Naive B cell (primary cell): ENCODE measurements around the gene DLX2. TPM values are rescaled to one million over a fixed set of nuclear protein-coding genes. Genes with fewer than 3 reads are reported as not detected.
"Not testable (repeated sequence)": the region's sequence is repeated elsewhere in the genome, so short reads cannot be mapped to it uniquely, and the experiment has no call there.

Experiments
- ATAC-seq, 2 donors: fragments of 150-1000 bp; cut with Tn5 transposase; 2 replicates each; pipeline ENCODE4 v1.10.0; 2021; ENCODE audit warnings: low read depth in 2 of 2, mild to moderate bottlenecking in 2 of 2, moderate library complexity in 2 of 2
- DNase-seq: peaks from one replicate; pipeline ENCODE4 v3.0.0; 2022
- H3K27ac Mint-ChIP-seq, 6 donors: one replicate each; pipeline ENCODE4 v1.8.0; 2020 to 2022; ENCODE audit warnings: mild to moderate bottlenecking in 6 of 6, mixed read lengths in 6 of 6, moderate library complexity in 5 of 6, inconsistent platforms in 2 of 6
- H3K27me3 Mint-ChIP-seq, 3 donors: one replicate each; pipeline ENCODE4 v1.8.0; 2021 to 2022; ENCODE audit warnings: mixed read lengths in 3 of 3, mild to moderate bottlenecking in 1 of 3
- H3K36me3 Mint-ChIP-seq, 2 donors: one replicate each; pipeline ENCODE4 v1.8.0; 2020 to 2022; ENCODE audit warnings: mixed read lengths in 2 of 2, inconsistent platforms in 1 of 2, mild to moderate bottlenecking in 1 of 2
- H3K4me1 Mint-ChIP-seq, 3 donors: one replicate each; pipeline ENCODE4 v1.8.0; 2020 to 2022; ENCODE audit warnings: mixed read lengths in 3 of 3, inconsistent platforms in 1 of 3, mild to moderate bottlenecking in 1 of 3, moderate library complexity in 1 of 3
- H3K4me3 Mint-ChIP-seq, 8 donors: one replicate each; pipeline ENCODE4 v1.8.0; 2020 to 2022; ENCODE audit warnings: mild to moderate bottlenecking in 8 of 8, mixed read lengths in 8 of 8, moderate library complexity in 8 of 8, inconsistent platforms in 2 of 8
- H3K9me3 Mint-ChIP-seq, 7 donors: one replicate each; pipeline ENCODE4 v1.8.0; 2020 to 2022; ENCODE audit warnings: mixed read lengths in 7 of 7, mild to moderate bottlenecking in 5 of 7, inconsistent platforms in 2 of 7, moderate library complexity in 1 of 7
- polyA plus RNA-seq, 6 donors: library from polyadenylated mRNA; unstranded; fragments of 300-500 nt; fragmentation: Illumina TruSeq; gene quantifications; one replicate each; pipeline ENCODE4 v1.2.3, GENCODE V29; 2021; ENCODE audit warnings: low read depth in 6 of 6

Gene DLX2
- polyA plus RNA-seq, 6 donors from 2014 or later: not detected

DNA sequence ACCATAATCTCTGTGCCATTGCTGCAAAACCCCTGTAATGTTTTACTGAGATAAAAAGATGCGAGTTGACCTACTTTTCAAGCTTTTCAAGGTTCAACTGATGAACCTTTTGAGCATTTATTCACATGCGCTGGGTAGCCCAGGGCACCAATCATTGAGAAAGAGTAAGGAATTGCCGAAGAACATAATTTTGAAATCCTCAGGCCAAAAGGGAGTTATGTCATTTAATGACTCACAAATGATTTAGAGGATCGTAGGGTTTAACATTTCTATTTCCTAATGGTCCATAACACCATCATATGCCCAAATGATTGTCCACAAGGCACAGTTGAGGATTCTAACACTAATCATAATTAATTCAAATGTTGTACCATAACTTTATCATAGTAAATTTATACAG lies 37.6 kb downstream of the DLX2 start:
- no peak for DNase-seq
- Mint-ChIP-seq H3K4me1 (no peaks in the 10 kb centered on the region), H3K9me3 (no peaks in the 10 kb centered on the region), H3K27me3 (no peaks in the 10 kb centered on the region), H3K4me3 (no peak overlapping the region), H3K36me3 (peaks cover 24% of the 10 kb centered on the region in 2 donors), H3K27ac (no peak overlapping the region)
- no peak for ATAC-seq

DNA sequence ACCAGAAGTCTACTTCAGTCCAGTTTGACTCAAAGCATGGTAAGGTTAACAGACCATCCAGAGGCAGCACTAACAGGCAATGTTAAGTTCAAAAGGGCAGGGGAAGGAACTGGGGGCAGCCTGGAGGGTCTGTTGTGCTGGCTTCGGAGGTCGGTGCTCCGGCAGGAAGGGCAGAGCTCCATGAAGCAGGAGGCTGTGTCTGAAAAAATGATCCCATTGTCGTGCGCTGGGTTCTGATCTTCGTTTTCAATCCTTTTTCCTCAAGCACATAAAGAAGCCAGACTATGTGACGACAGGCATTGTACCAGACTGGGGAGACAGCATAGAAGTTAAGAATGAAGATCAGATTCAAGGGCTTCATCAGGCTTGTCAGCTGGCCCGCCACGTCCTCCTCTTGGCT lies 39.3 kb downstream of the DLX2 start:
- Mint-ChIP-seq H3K9me3 (no peaks in the 10 kb centered on the region), H3K27me3 (no peaks in the 10 kb centered on the region), H3K4me1 (no peaks in the 10 kb centered on the region), H3K4me3 (no peak overlapping the region), H3K27ac (peak overlapping the region in 1 of 6 donors; percentile 38), H3K36me3 (peaks cover 18 to 24% of the 10 kb centered on the region in 2 donors)
- DNase-seq (no peak), ATAC-seq (no peak)

DNA sequence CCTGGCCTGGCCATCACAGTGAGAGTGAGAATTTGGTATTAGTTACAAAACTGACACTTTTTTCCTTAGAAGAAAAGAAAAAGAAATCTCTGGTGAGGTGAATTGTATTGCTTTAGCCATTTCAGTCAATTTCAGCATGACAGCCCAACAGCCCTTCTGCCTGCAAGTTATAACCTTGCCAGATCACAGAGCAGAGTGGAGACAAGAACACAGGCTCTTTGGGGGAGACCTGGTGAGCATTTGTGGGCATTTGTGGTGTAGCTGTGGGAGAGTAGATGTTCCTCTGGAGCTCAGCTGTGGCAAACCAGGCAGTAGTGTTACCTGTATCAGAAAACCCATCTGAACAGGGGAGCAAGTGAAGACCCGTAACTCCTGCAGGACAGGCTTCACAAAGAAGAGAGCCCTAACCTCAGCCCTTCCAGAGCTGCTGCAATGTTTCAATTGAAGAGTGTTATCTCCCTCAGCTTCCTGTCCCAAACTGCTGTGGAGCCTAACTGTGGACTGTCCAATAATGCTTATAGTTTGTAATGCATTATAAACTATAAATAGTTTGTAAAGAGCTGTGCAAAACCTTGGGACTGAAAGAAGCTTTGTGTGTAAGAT lies 40.2 kb downstream of the DLX2 start:
- Mint-ChIP-seq H3K9me3 (no peaks in the 10 kb centered on the region), H3K27me3 (no peaks in the 10 kb centered on the region), H3K4me3 (no peak overlapping the region), H3K4me1 (no peaks in the 10 kb centered on the region), H3K27ac (no peak overlapping the region), H3K36me3 (peaks cover 17 to 24% of the 10 kb centered on the region in 2 donors)
- no peak for DNase-seq
- ATAC-seq: no peak

DNA sequence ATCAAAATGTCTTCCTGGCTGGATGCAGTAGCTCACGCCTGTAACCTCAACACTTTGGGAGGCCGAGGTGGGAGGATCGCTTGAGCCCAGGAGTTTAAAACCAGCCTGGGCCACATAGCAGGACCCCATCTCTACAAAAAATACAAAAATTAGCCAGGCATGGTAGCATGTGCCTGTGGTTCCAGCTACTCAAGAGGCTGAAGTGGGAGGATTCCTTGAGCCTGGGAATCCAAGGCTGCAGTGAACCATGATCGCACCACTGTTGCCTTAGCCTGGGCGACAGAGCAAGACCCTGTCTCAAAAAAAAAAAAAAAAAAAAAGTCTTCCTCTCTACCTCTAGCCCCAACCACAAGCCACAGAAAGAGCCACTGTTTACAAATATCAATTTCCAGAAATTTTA lies 42.6 kb downstream of the DLX2 start:
- peaks cover 17% of the 10 kb centered on the region in 2 donors for H3K36me3 Mint-ChIP-seq
- ATAC-seq, H3K4me1 Mint-ChIP-seq, H3K4me3 Mint-ChIP-seq, H3K9me3 Mint-ChIP-seq, H3K27ac Mint-ChIP-seq, DNase-seq, H3K27me3 Mint-ChIP-seq: not testable (repeated sequence)

DNA sequence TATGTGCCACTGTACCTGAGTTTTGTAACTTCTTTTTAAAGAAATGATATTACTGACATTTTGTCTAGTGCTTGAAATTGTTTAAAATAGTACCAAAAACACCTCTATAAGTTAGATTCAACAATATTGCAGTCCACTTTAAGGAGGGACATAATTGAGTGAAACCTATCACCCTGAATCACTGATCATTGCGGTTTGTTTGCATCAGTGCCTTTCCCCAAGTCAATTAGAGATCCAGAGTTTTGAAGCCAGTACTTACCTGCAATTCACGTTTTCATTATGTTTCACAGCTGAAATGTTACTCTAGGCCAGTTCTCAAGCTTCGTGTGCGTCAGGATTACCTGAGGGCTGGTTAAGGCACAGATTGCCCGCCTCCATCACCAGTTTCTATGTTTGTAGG lies 44.0 kb downstream of the DLX2 start:
- Mint-ChIP-seq H3K4me1 (peaks cover 0 to 4% (median 3%) of the 10 kb centered on the region in 3 donors), H3K27ac (no peak overlapping the region), H3K27me3 (no peaks in the 10 kb centered on the region), H3K4me3 (no peak overlapping the region), H3K36me3 (peaks cover 10 to 17% of the 10 kb centered on the region in 2 donors), H3K9me3 (no peaks in the 10 kb centered on the region)
- DNase-seq (no peak), ATAC-seq (no peak)

DNA sequence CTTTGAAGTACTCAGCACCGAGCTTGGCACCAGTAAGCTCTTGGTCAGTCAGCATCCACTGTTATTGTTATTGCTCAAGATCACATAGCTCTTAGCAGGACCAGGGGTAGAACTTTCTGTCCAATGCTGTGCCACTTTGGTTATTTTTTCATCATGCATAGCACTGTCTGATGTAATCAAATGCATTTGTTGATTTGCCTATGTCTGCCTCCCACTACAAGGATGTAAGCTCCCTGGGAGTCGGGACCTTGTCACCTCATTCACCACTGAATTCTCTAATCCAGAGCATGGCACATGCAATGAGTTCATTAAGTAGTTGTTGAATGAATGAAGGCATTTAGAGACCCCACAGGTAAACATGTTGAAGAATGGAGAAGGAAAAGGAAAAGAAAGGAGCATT lies 46.4 kb downstream of the DLX2 start:
- no peak overlapping the region for H3K4me3 Mint-ChIP-seq
- ATAC-seq (no peak), DNase-seq (no peak)
- H3K36me3 Mint-ChIP-seq: peaks cover 4 to 7% of the 10 kb centered on the region in 2 donors
- no peak overlapping the region for H3K27ac Mint-ChIP-seq
- H3K9me3 Mint-ChIP-seq: no peaks in the 10 kb centered on the region
- peaks cover 0 to 4% (median 3%) of the 10 kb centered on the region in 3 donors for H3K4me1 Mint-ChIP-seq
- H3K27me3 Mint-ChIP-seq: no peaks in the 10 kb centered on the region

DNA sequence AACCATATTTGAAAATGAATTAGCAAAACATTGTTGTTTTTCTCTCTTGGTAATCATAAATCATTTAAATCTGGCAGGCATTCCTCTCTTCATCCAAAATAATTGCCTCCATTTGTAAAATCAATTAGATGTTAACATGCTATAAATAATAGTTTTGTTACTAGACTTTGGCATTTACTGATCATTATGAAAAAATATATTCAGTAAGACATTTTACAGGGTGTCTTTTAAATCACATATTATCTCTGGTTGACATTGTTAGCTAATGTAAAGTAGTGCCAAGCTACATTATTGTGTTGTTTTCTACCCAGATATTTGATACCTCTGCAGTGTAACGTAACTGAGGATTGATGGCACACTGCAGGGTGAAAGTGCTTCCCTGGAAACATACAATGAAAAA lies 49.2 kb downstream of the DLX2 start:
- H3K4me1 Mint-ChIP-seq: peaks cover 0 to 4% (median 3%) of the 10 kb centered on the region in 3 donors
- H3K36me3 Mint-ChIP-seq: no peaks in the 10 kb centered on the region
- DNase-seq (no peak), ATAC-seq (no peak)
- H3K27ac Mint-ChIP-seq: peak overlapping the region in 1 of 6 donors; percentile 60
- H3K9me3 Mint-ChIP-seq: no peaks in the 10 kb centered on the region
- no peaks in the 10 kb centered on the region for H3K27me3 Mint-ChIP-seq
- no peak overlapping the region for H3K4me3 Mint-ChIP-seq

DNA sequence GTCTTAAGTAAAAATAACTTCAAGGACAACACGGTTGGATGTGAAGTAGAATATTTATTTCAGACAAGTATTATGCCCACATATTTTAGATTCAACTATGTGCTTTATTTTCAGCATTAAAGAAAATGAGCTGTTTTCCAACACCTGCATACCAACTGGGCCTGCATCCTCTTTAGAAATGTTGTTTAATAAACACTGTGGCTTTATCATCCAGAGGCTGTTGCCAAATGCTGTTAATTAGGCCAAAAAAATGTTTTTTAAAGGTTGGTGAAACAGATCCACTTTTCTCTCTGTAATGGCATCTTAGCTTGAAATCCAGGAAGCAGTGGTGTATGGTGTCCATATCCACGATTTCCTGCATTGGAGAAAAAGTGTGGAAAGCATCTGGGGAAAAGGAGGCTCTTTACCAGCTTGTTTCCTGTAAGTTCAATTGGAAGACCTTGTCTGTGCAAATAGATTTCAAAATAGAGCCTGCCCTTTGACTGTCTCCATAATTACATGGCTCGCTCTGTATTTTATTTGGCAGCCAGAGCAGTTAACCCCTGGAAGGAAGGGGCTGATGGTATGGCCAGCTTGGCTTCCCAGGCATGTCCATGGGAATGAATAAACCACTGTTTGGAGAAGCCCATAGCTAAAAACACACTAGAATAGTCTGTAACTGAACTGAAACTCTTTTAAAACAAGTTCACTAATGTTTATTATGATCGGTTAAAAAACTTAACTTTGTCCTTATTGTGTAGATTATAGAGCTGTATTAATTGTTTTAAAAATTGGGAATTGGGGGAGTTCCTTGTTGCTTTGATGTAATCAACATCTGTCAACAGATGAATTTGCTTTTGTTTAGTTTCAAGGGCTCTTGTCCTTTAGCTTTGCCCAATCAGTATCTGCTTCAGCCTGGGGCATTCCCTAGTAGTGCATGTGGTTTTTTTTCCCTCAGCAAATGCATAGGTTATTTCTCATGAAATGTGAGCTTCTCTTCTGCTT lies 50.4 kb downstream of the DLX2 start:
- H3K9me3 Mint-ChIP-seq: no peaks in the 10 kb centered on the region
- H3K27ac Mint-ChIP-seq: peak overlapping the region in 1 of 6 donors; percentile 55
- peaks cover 0 to 4% (median 3%) of the 10 kb centered on the region in 3 donors for H3K4me1 Mint-ChIP-seq
- no peak for DNase-seq
- ATAC-seq: no peak
- no peaks in the 10 kb centered on the region for H3K27me3 Mint-ChIP-seq
- no peaks in the 10 kb centered on the region for H3K36me3 Mint-ChIP-seq
- no peak overlapping the region for H3K4me3 Mint-ChIP-seq

DNA sequence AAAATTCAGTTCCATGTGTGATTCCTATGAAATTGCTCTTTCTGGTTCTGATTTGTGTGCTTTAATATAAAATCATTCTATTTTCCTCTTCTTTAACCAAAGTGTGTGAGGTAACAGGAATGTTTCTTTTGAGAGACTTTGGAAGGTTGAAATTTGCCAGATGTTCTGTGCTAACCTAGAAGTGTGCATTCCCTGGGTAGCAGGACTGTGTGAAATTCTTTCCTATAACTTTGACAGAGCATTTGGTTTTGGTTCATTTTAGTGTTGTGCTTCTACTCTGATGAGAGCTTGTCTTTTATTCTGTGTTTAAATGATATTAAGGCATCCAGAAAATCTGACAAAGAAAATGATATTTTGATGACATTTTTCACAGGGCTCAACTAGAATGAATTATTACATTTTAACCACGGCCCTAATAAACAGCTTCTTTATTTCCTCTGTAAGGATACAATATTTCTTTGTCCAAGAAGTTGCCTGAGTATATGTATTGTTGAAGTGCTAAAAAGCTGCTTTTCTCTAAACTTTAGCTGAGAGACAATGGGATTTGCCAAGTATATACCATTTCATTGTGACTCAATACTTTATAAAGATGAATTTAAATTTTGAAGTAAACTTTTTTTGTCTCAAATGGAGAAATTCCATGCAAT lies 52.1 kb downstream of the DLX2 start:
- Mint-ChIP-seq H3K4me1 (peaks cover 0 to 4% (median 3%) of the 10 kb centered on the region in 3 donors), H3K27ac (no peak overlapping the region), H3K36me3 (no peaks in the 10 kb centered on the region), H3K4me3 (no peak overlapping the region), H3K27me3 (no peaks in the 10 kb centered on the region), H3K9me3 (no peaks in the 10 kb centered on the region)
- no peak for ATAC-seq
- DNase-seq: no peak

DNA sequence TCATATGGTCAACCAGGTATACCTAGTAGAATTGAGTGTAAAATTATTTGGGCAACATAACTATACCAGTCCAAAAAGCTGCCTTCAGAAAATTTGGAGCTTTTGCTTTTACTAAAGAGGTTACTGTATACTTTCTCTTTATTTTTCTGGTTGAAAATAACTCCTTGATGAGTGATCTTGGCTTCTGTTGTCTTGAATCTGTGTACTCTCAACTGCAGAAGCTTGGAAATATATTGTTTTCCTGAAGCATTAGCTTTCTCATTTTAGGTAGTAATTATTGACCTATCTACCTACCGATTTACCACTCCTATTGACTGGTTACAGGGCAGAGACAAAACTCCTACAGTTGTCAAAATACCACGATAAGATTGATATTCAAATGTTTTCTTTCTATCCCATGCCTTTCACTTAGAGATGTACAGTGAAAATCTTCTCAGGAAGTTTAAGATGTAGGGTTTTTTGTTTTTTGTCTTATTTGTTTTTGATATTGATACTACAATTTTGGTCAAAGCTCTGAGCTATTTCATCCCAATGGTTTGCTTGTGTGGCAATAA lies 53.1 kb downstream of the DLX2 start:
- H3K27ac Mint-ChIP-seq: no peak overlapping the region
- no peak for DNase-seq
- no peaks in the 10 kb centered on the region for H3K36me3 Mint-ChIP-seq
- H3K4me3 Mint-ChIP-seq: no peak overlapping the region
- H3K9me3 Mint-ChIP-seq: no peaks in the 10 kb centered on the region
- H3K4me1 Mint-ChIP-seq: no peaks in the 10 kb centered on the region
- no peaks in the 10 kb centered on the region for H3K27me3 Mint-ChIP-seq
- no peak for ATAC-seq

Other genes with a start within 250 kb of the DLX2 start
- 10 to 100 TPM in 3 of 6 donors, 1 to 10 TPM in 3; 2.2 to 12.7 (median 10.0) TPM for gene SLC25A12, start 208.7 kb downstream of the DLX2 start, polyA plus RNA-seq
- gene HAT1, start 180.4 kb downstream of the DLX2 start, polyA plus RNA-seq: 100 to 1,000 TPM in 1 of 6 donors, 10 to 100 TPM in 5; 68.9 to 128 (median 75.4) TPM
- 1 to 10 TPM; 2.5 to 5.2 (median 4.1) TPM for gene METAP1D, start 102.9 kb downstream of the DLX2 start, polyA plus RNA-seq
- gene DLX1, start 17.4 kb downstream of the DLX2 start, polyA plus RNA-seq: not detected